Fibroblast of lung (primary cell): ENCODE results near the gene OR2H1.

Experiments used
- EZH2 ChIP-seq: IDR thresholded peaks from 2 replicates; pipeline ENCODE4 v1.5.1; 2012; ENCODE audit warnings: low read length, control low read depth, mild to moderate bottlenecking; ENCODE audit errors: missing control alignments
- TF ChIP-seq, protein P1 (sequence below), 2 donors: IDR thresholded peaks in 1 of 2; conservative IDR thresholded peaks in 1 of 2; 1 replicate in 1 of 2; 2 replicates in 1 of 2; pipeline ENCODE4 v1.5.1; 2011 to 2012; ENCODE audit warnings: low read length in 2 of 2, control low read depth in 1 of 2, inconsistent platforms in 1 of 2, low read depth in 1 of 2, mild to moderate bottlenecking in 1 of 2

DNA sequence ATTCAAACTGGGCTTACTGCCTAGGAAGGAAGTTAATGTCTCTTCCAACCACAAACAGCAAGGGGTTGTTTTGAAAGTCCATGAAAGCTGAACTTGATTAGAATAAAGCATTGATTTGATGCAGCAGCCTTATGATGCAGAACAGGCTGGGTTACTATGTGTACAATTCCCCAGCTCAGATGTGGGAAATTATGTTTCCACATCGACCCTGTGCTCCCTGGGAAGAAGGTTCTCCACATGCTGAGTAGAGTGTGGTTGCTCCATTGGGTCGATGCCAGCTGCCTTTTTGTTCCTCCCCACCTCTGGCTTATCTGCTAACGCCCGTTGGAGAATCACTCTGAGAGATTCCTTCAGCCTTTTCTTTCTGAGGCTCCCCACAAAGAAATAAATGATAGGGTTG, 29.6 kb downstream of the OR2H1 start:
- TF ChIP-seq, protein P1, sequence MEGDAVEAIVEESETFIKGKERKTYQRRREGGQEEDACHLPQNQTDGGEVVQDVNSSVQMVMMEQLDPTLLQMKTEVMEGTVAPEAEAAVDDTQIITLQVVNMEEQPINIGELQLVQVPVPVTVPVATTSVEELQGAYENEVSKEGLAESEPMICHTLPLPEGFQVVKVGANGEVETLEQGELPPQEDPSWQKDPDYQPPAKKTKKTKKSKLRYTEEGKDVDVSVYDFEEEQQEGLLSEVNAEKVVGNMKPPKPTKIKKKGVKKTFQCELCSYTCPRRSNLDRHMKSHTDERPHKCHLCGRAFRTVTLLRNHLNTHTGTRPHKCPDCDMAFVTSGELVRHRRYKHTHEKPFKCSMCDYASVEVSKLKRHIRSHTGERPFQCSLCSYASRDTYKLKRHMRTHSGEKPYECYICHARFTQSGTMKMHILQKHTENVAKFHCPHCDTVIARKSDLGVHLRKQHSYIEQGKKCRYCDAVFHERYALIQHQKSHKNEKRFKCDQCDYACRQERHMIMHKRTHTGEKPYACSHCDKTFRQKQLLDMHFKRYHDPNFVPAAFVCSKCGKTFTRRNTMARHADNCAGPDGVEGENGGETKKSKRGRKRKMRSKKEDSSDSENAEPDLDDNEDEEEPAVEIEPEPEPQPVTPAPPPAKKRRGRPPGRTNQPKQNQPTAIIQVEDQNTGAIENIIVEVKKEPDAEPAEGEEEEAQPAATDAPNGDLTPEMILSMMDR (conservative IDR thresholded peaks at IDR 0.05 in 1 of 2, IDR thresholded peaks at IDR 0.05 in 1 of 2; ENCODE audit: low read depth in 1 of 2, low read length in 2 of 2) = no peak
- TF ChIP-seq EZH2 = no peak
